Mesendoderm (in vitro differentiated cells): Measurements from ENCODE around the gene AGPAT2. TPM values are rescaled to one million over a fixed set of nuclear protein-coding genes. Genes with fewer than 3 reads are reported as not detected.

Source experiments
- DNase-seq: peaks from one replicate; pipeline ENCODE4 v3.0.0; 2013
- H2AK5ac ChIP-seq: 2 replicates; pipeline ENCODE4 v1.6.1; 2013; ENCODE audit warnings: low read length, inconsistent platforms
- H2BK120ac ChIP-seq: 2 replicates; pipeline ENCODE4 v1.6.1; 2013; ENCODE audit warnings: low read depth, mild to moderate bottlenecking, low read length, moderate library complexity, mixed read lengths
- H2BK15ac ChIP-seq: replicated peaks from 2 replicates; pipeline ENCODE4 v1.6.1; 2013; ENCODE audit warnings: low read depth, mild to moderate bottlenecking, moderate library complexity
- H2BK5ac ChIP-seq: 2 replicates; pipeline ENCODE4 v1.6.1; 2013; ENCODE audit warnings: low read length, inconsistent platforms
- H3K18ac ChIP-seq: 2 replicates; pipeline ENCODE4 v1.6.1; 2013; ENCODE audit warnings: mild to moderate bottlenecking, low read length, mixed read lengths
- H3K23ac ChIP-seq: one replicate; pipeline ENCODE4 v1.6.1; 2013; ENCODE audit warnings: low read length
- H3K27ac ChIP-seq: 2 replicates; pipeline ENCODE4 v1.5.1; 2013; ENCODE audit warnings: low read depth, mild to moderate bottlenecking, inconsistent platforms, low read length, moderate library complexity
- H3K27me3 ChIP-seq: 2 replicates; pipeline ENCODE4 v1.6.1; 2013; ENCODE audit warnings: low read length, control low read depth, mild to moderate bottlenecking, inconsistent platforms; ENCODE audit not compliant: insufficient read depth, poor library complexity
- H3K36me3 ChIP-seq: 2 replicates; pipeline ENCODE4 v1.6.1; 2013; ENCODE audit warnings: low read length, inconsistent platforms; ENCODE audit not compliant: control insufficient read depth, insufficient read depth
- H3K4ac ChIP-seq: one replicate; pipeline ENCODE4 v1.6.1; 2013; ENCODE audit warnings: low read depth, mild to moderate bottlenecking, low read length, moderate library complexity
- H3K4me1 ChIP-seq: 2 replicates; pipeline ENCODE4 v1.6.1; 2013; ENCODE audit warnings: low read depth, low read length, inconsistent platforms; ENCODE audit not compliant: control insufficient read depth
- H3K4me2 ChIP-seq: 2 replicates; pipeline ENCODE4 v1.6.1; 2013; ENCODE audit warnings: low read length
- H3K4me3 ChIP-seq: 2 replicates; pipeline ENCODE4 v1.5.1; 2013; ENCODE audit warnings: mild to moderate bottlenecking, low read length
- H3K56ac ChIP-seq: one replicate; pipeline ENCODE4 v1.6.1; 2013; ENCODE audit warnings: low read length
- H3K79me1 ChIP-seq: 2 replicates; pipeline ENCODE4 v1.6.1; 2013; ENCODE audit warnings: low read length, inconsistent platforms
- H3K79me2 ChIP-seq: 2 replicates; pipeline ENCODE4 v1.6.1; 2013; ENCODE audit warnings: mild to moderate bottlenecking, low read length; ENCODE audit not compliant: control insufficient read depth, insufficient read depth
- H3K9ac ChIP-seq: 2 replicates; pipeline ENCODE4 v1.6.1; 2013; ENCODE audit warnings: low read length, inconsistent platforms
- H4K5ac ChIP-seq: one replicate; pipeline ENCODE4 v1.6.1; 2013; ENCODE audit warnings: low read length
- H4K8ac ChIP-seq: one replicate; pipeline ENCODE4 v1.6.1; 2013; ENCODE audit warnings: low read depth, mild to moderate bottlenecking, control low read depth, low read length, moderate library complexity
- WGBS: extraction: QIAGEN DNeasy Blood & Tissue Kit; methylation state at CpG from one replicate; pipeline ENCODE4 v1.1.7; 2013; ENCODE audit warnings: low lambda C conversion rate, missing lambda C conversion rate; ENCODE audit not compliant: insufficient coverage; ENCODE audit errors: extremely low coverage; 5-methylcytosine and 5-hydroxymethylcytosine counted together
- polyA plus RNA-seq, 2 experiments: library from polyadenylated mRNA; stranded (reverse); fragments of 200-250 nt; gene quantifications; one replicate each; pipeline ENCODE4 v1.2.3, GENCODE V29; 2013

Gene AGPAT2
- polyA plus RNA-seq (2013, experiment 1 of 2) = 14.1 TPM
- polyA plus RNA-seq (2013, experiment 2 of 2) = 14.3 TPM

DNA sequence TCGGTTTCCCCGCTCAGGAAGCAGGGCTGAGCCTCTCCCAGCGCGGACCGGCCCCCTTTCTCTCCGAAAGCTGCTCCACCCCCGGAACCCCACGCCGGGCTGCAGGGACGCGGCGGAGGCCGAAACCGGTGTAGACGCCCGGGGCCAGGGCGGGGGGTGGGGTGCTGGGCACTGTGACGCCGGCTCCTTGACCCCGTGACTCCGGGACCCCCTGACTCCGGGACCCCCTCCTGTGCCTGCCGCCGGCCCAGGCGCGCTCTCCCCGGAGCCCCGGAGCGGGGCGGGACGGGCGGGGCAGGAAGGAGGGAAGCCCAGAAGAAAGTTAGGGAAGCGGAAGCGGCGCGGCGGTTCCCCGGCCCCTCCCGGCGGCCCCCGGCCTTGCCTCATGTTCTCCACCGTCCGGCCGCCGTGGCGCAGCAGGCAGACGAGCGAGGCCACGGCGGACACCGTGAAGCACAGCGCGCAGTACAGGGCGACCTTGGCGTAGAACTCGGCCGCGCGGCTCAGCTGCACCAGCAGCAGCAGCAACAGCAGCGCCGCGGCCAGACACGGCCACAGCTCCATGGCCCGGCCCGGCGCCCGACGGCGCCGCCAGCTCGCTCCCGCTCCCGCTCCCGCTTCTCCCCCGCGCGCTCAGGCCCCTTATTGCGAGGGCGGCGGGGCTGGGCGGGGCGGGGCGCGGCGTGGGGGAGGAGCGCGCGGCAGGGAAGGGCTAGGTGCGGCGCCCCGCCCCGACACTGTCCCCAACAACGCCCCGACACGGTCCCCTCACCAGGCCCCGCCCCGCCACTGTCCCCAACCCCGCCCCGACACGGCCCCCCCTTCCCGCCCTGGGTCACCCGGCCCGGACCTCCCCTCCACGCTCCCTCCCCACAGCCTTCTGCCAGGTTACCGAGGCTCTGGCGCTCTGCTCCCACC, at the start of gene AGPAT2:
Gene AGPAT2 (minus strand): TSS at position 664 of the 918 bp plus-strand sequence. CDS start 100 bp downstream, at position 564.
- WGBS = no CpG with 5 or more reads among the region's 106 CpGs
- no peak within 1 kb of the TSS for H2BK5ac ChIP-seq
- H2BK15ac ChIP-seq = no peak within 1 kb of the TSS
- DNase-seq = peak; percentile 50
- H3K4ac ChIP-seq = peak within 1 kb of the TSS; percentile 93
- H3K23ac ChIP-seq = peak within 1 kb of the TSS; percentile 72
- no peaks in the 10 kb centered on the region for H3K79me2 ChIP-seq
- H3K79me1 ChIP-seq = no peaks in the 10 kb centered on the region
- H3K4me3 ChIP-seq = peak within 1 kb of the TSS; percentile 64
- H2AK5ac ChIP-seq = no peak within 1 kb of the TSS
- peak within 1 kb of the TSS; percentile 99 for H3K56ac ChIP-seq
- no peaks in the 10 kb centered on the region for H3K27me3 ChIP-seq
- H3K4me2 ChIP-seq = peak within 1 kb of the TSS; percentile 86
- H4K5ac ChIP-seq = no peak within 1 kb of the TSS
- no peaks in the 10 kb centered on the region for H3K4me1 ChIP-seq
- H3K27ac ChIP-seq = no peak within 1 kb of the TSS
- no peaks in the 10 kb centered on the region for H3K36me3 ChIP-seq
- H2BK120ac ChIP-seq = no peak within 1 kb of the TSS
- H4K8ac ChIP-seq = no peak within 1 kb of the TSS
- H3K18ac ChIP-seq = peak within 1 kb of the TSS; percentile 63
- H3K9ac ChIP-seq = peak within 1 kb of the TSS; percentile 92

DNA sequence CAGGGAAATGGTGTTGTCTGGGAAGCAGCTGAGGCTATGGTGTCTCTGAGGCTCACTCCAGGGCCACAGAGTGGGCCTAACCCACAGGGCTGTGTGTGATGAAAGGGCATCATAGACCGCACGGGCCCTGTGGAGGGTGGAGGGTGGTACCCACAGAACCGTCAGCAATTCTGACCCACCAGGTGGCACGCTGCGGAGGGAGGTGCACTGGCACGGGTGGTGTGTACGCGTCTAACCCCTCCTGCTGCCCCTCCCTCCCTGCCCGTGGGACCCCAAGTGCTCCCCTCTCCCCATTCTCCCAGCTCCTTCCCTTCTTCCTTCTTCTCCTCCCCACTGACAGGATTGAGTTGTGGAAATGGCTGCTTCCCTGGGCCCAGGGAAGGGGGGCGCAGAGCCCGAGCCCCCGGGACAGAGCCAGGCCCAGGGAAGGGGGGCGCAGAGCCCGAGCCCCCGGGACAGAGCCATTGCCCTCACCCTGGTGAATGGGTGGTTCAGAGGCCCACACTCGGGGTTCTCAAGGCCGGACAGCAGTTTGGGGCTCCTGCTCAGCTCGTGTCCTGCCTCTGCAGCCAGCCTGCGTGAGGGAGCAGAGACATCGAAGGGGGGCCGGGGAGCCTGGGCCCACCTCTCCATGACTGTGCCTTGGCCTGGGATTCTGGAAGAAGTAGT, 48.7 kb upstream of the AGPAT2 start:
- Histone ChIP-seq H3K56ac (no peak overlapping the region), H2BK120ac (no peak overlapping the region), H3K4me3 (no peak overlapping the region), H3K79me2 (no peaks in the 10 kb centered on the region), H3K4me2 (no peak overlapping the region), H3K18ac (no peak overlapping the region), H3K79me1 (no peaks in the 10 kb centered on the region), H4K8ac (no peak overlapping the region), H2BK15ac (no peak overlapping the region), H2BK5ac (no peak overlapping the region), H3K27me3 (no peaks in the 10 kb centered on the region), H3K4ac (no peak overlapping the region), H3K36me3 (no peaks in the 10 kb centered on the region), H3K27ac (no peak overlapping the region), H3K23ac (no peak overlapping the region), H2AK5ac (no peak overlapping the region), H3K9ac (no peak overlapping the region), H3K4me1 (no peaks in the 10 kb centered on the region), H4K5ac (no peak overlapping the region)
- WGBS = no CpG with 5 or more reads among the region's 21 CpGs
- no peak for DNase-seq

DNA sequence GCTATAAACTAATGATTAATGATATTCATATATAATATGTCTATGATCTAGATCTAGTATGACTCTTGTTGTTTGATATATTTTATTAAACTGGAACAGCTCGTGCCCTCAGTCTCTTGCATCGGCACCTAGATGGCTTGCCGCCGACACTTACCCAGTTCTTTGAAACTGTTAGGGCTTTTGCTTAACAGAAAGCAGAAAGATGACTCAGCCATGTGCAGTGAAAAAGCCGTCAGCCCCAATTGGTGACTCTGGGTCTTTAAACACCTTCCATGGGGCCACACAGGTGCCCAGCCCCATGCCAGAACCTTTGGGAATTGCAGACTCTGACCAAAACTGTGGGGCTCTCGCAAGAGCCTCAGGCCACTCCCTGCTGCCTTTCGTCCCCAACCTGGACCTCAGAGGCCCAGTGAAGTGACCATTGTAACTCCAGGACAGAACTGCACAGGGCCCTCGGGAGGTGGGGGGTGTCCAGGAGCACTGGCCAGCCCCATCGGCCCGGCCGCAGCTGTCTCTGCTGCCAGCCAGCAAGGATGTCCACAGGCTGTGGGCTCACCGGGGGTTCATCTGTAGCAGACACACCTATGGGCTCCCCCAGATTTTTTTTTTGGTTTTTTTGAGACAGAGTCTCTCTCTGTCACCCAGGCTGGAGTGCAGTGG, 47.7 kb upstream of the AGPAT2 start:
- no CpG with 5 or more reads among the region's 12 CpGs for WGBS
- Histone ChIP-seq H3K23ac (no peak overlapping the region), H2BK15ac (no peak overlapping the region), H3K27me3 (no peaks in the 10 kb centered on the region), H2BK120ac (no peak overlapping the region), H2BK5ac (no peak overlapping the region), H3K18ac (no peak overlapping the region), H3K79me2 (peaks cover 4% of the 10 kb centered on the region), H3K4me3 (no peak overlapping the region), H3K9ac (no peak overlapping the region), H4K8ac (no peak overlapping the region), H3K56ac (no peak overlapping the region), H3K27ac (no peak overlapping the region), H3K79me1 (peaks cover 3% of the 10 kb centered on the region), H4K5ac (no peak overlapping the region), H3K4ac (no peak overlapping the region), H2AK5ac (no peak overlapping the region), H3K36me3 (no peaks in the 10 kb centered on the region), H3K4me1 (no peaks in the 10 kb centered on the region), H3K4me2 (no peak overlapping the region)
- DNase-seq = no peak

DNA sequence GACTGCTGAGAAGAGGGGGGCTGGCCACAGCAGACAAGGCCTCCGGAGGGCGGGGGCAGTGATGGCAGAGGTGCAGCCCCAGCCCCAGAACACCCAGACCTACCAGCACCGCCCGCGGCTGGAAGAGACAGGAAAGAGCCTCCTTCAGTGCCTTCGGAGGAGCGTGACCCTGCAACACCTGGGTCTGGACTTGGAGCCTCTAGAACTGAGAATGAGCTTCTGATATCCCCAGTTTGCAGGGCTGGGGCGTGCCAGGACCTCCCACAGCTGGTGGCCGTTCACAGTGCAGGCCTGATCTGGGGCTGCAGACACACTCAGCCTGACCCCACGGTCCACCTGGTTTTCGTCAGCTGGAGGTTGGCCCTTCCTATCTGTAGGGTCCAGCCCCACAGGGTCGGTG, 46.4 kb upstream of the AGPAT2 start:
- H4K8ac ChIP-seq = no peak overlapping the region
- H3K4me2 ChIP-seq = no peak overlapping the region
- no peak overlapping the region for H4K5ac ChIP-seq
- H3K9ac ChIP-seq = no peak overlapping the region
- no peak overlapping the region for H2BK15ac ChIP-seq
- WGBS = no CpG with 5 or more reads among the region's 12 CpGs
- H3K4me1 ChIP-seq = peaks cover 3% of the 10 kb centered on the region
- no peak overlapping the region for H2AK5ac ChIP-seq
- peaks cover 13% of the 10 kb centered on the region for H3K79me1 ChIP-seq
- no peak overlapping the region for H3K4ac ChIP-seq
- no peak overlapping the region for H3K18ac ChIP-seq
- H2BK120ac ChIP-seq = no peak overlapping the region
- H3K56ac ChIP-seq = no peak overlapping the region
- no peak overlapping the region for H3K27ac ChIP-seq
- no peak overlapping the region for H2BK5ac ChIP-seq
- H3K4me3 ChIP-seq = no peak overlapping the region
- peaks cover 11% of the 10 kb centered on the region for H3K79me2 ChIP-seq
- H3K27me3 ChIP-seq = no peaks in the 10 kb centered on the region
- DNase-seq = no peak
- no peak overlapping the region for H3K23ac ChIP-seq
- H3K36me3 ChIP-seq = no peaks in the 10 kb centered on the region

DNA sequence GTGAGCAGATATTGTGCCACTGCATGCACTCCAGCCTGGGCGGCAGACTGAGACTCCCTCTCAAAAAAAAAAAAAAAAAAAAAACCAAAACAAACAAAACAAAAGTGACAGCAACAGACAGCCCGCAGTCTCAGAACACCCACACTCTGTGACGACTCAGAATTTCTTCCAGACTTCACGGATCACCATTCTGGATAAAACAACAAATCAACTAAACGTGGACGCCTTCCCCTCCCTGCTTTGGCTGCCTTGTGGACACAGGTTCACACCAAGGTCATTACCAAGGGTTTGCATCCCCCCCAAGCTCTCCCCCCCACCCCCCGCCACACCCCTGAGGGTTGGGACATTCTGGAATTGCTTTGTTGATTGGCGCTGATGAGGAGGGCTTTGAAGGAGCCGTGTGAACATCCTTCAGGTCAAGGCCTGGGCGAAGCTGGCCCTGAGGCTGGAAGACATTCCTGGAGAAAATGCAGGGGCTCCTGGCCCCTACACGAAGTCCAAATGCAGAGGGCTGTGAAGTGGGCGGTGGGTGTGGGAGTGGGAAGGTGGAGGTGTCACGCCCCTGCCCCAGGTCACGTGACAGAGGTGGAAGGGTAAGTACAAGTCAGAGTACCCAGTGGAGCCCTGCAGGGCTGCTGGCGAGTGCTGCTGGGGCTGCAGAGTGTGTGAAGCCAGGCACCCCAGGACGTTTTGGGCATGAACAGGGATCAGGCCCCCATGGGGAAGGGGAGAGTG, 45.4 kb upstream of the AGPAT2 start:
- H3K79me1 ChIP-seq = peaks cover 13% of the 10 kb centered on the region
- H2AK5ac ChIP-seq = no peak overlapping the region
- H3K36me3 ChIP-seq = no peaks in the 10 kb centered on the region
- H2BK5ac ChIP-seq = no peak overlapping the region
- no peak overlapping the region for H4K5ac ChIP-seq
- WGBS = no CpG with 5 or more reads among the region's 16 CpGs
- H3K27ac ChIP-seq = no peak overlapping the region
- no peak for DNase-seq
- no peak overlapping the region for H2BK15ac ChIP-seq
- no peak overlapping the region for H3K9ac ChIP-seq
- peaks cover 14% of the 10 kb centered on the region for H3K79me2 ChIP-seq
- H3K56ac ChIP-seq = no peak overlapping the region
- H3K4me3 ChIP-seq = no peak overlapping the region
- peaks cover 3% of the 10 kb centered on the region for H3K4me1 ChIP-seq
- H2BK120ac ChIP-seq = no peak overlapping the region
- no peak overlapping the region for H4K8ac ChIP-seq
- no peaks in the 10 kb centered on the region for H3K27me3 ChIP-seq
- no peak overlapping the region for H3K18ac ChIP-seq
- no peak overlapping the region for H3K4ac ChIP-seq
- no peak overlapping the region for H3K23ac ChIP-seq
- H3K4me2 ChIP-seq = no peak overlapping the region
